ENCODE data around the gene DLG4.
"Not testable (repeated sequence)": the region's sequence is repeated elsewhere in the genome, so short reads cannot be mapped to it uniquely, and the experiment has no call there.

Gene DLG4

GRCh38 chr17:7248796-7249195 is 29.2 kb upstream of the DLG4 start:
- no peak for DNase-seq

- DNase-seq = no peak
Observed at GRCh38 chr17:7246779-7247178, 27.1 kb upstream of the DLG4 start.

DNA sequence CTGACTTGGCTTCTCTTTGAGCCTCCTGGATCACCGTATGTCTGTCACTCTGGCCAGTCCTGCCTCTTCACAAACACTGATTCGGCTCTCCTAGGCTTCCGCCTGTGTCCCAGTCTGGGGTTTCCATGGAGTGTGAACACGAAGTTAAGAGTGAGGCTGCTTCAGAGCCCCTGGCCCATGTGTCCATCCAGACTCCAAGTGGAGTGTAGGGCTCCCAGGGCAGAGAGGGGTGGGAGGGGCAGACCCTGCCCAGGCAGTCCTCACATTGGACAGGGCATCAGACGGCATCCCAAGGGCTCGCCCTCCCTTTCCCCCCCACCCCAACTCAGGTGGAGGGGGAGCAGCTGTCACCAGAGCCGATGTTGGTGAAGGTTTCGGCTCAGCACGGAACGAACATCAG is 24.2 kb upstream of the DLG4 start:
- not testable (repeated sequence) for DNase-seq

DNA sequence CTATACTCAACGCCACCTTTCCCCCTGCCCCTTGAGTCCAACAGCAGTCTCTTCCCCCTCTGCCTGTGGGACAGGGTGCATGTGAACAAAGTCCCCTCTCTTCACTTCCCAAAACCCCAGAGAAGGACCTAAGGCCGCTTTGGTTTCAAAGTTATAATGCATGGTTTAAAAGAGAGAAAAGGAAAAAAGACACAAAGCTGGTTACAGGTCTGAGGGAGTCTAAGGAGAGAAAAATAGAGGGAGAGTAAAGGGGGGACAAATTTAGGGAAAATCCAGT is 23.8 kb upstream of the DLG4 start:
- DNase-seq = no peak

DNA sequence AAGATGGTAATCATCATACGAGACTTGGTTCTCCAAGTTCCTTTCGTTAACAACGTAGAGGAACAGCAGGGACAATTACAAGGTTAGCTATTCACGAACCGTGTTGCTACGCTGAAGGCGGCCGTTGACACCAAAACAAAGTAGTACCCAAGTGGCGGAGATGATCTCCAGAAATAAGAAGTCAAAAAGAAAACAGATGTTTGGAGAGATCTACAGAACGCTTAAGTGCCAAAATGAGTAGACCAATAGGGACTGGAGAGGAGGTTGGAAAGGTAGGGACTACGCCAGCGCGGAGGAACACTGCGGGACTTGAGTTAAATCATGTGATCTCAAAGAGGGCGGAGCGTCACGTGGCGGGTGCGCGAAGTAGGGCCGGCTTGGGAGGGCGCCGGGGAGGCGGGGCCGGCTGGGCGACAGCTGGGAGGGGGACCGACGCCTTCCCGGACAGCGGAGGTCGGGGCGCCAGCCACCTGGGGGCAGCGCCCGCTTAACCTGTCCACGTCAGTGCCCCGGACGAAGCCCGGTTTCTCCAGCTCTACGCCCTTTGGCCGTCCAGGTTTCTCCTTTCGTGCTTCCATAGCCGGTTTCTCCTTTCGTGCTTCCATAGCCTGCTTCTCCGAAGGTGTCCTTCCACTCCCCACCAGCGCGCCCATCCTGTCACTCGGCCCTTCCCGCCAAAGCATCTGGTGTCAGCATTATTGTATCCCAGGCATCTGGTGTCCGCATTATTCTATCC is 23.2 kb upstream of the DLG4 start:
- DNase-seq = peak; percentile 89

- peak; percentile 96 for DNase-seq
Observed at GRCh38 chr17:7241783-7242716, 22.4 kb upstream of the DLG4 start, which contains the start of gene GABARAP. GABARAP (minus strand) TSS chr17:7242449; CDS start chr17:7242330, 119 bp downstream.

GRCh38 chr17:7241090-7241733 is 21.6 kb upstream of the DLG4 start:
- no peak for DNase-seq

GRCh38 chr17:7240375-7240774 is 20.7 kb upstream of the DLG4 start:
- no peak for DNase-seq

DNA sequence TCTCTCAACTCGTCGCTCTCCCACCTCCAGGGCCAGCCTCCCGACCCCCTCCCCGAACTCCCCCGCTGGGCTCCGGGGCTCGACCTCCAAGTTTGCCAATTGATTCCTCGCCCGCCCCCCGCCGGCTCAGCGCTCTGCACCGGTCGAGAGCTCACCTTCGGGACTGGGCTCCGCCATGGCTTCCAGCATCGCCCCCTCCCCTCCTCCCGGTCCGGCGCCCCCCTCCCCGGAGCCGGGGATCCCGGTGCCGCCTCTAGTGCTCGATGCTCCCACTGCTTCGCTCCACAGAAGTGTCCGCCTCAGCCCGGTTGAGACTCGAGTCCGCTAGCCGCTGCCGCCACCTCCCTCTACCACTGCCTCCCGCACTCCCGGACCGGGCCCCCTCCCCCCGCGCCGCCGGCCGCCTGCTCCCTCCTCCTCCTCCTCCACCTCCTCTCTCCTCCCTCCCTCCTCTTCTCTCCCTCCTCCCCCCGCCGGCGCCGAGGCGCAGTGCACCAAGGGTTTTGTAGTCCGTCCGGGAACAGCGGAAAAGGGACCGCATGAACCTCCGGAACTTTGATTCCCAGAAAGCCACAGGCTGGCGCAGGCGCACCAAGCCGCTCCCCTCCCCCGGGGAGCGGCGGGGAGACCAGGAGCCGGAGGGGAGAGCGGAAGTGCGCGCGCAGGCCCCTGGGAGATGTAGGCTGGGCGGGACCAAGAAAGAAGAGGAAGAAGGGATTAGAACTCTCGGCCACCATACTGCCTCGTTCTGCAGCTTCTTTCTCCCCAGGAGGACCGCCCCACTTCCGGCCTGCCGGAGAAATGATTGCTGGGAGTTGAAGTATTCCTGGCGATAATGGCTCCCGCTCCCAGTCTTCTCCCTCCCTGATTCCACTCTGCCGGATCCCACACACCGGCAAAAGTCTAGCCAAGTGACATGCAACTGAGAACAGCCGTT is 19.7 kb upstream of the DLG4 start, which contains the start of gene PHF23:
PHF23 (minus strand) TSS at position 367 of the 937 bp plus-strand sequence; CDS start at position 189, 178 bp downstream.
- peak; percentile 94 for DNase-seq

GRCh38 chr17:7238420-7239090 is 18.9 kb upstream of the DLG4 start:
- no peak for DNase-seq

GRCh38 chr17:7237761-7238419 is 18.3 kb upstream of the DLG4 start:
- peak; percentile 86 for DNase-seq

DNA sequence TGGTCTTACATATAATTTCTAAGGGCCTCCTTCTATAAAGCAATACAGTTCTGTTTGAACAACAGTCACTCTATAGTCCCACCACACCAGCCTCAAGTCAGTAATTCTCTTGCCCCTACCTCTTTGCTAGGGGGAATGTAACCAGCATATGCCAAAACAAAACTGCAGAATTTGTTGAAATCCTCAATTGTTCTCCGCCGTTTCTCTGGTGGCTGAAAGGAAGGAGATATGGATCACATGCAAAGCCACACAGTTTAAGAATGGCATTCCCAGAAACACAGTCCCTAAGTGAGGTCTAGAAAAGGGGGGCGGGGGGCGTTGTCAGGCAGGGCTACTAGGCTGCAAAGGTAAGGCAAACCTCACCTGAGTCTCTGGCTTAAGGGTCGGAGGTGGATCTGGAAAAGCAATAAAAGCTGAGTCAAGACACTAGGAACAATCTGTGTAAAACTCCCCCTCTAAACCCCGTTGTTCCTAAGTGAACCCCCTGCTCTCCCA is 17.7 kb upstream of the DLG4 start:
- no peak for DNase-seq

DNA sequence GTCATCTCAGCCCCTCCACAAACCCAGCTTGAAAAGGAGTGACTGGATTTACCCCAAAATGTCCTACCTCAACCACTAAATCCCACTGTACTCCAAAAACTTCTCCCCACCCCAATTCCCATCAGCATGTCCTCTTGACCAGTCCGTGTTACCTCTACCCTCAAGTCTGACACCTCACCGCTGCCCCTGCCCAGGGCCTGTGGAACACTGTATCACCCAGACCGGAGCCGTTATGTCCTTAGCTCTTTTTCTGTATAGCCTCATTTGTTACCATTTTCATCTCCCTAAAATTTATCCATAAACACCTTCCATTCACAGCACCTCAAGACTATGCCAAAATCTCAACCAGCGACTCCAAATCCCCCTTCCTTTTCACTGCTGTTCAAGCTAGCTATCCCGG is 17.2 kb upstream of the DLG4 start:
- no peak for DNase-seq

DNA sequence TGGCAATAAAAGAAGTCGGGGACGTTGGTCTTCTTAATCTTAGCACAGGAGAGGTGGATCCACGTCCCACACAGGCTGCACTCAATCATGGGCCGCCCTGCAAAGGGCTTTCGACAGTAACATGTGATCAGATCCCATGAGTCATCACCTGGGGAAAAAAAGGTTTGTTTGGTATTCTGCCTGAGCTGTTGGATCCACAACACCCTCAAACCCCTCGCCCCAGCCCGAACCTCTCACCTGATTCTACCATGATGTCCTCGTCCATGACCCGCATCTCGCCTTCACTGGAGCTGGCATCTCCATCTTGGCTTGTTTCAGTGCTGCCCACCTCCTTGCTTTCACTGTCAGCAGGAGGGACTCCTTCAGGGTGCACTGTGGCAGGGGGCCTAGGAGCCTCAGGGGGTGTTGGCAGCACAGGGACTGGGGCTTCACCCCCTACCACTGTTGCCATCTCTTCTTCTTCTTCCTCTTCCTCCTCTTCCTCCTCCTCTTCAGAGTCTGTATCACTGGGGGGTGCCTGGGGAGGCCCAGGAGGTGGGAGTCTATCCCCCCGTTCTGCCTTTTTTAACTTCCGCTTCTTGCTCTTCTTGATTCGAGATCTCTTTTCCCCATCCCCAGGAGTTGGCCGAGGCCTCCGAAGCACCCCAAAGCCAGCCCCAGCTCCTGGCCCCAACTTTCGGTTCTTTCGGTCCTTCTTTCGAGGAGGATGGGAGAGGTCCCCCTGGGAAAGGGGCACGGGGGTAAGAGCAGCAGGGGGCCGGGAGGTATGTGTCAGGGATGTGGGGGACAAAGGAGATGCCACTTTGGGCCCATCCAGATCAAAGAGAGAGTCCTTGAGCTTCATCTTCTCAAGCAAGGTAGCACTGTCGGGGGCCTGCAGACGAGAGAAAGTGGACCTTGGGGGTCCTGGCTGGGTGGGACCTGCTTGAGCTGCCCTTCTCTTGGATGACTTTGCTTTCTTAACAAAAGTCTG is 16.3 kb upstream of the DLG4 start:
- no peak for DNase-seq

DNA sequence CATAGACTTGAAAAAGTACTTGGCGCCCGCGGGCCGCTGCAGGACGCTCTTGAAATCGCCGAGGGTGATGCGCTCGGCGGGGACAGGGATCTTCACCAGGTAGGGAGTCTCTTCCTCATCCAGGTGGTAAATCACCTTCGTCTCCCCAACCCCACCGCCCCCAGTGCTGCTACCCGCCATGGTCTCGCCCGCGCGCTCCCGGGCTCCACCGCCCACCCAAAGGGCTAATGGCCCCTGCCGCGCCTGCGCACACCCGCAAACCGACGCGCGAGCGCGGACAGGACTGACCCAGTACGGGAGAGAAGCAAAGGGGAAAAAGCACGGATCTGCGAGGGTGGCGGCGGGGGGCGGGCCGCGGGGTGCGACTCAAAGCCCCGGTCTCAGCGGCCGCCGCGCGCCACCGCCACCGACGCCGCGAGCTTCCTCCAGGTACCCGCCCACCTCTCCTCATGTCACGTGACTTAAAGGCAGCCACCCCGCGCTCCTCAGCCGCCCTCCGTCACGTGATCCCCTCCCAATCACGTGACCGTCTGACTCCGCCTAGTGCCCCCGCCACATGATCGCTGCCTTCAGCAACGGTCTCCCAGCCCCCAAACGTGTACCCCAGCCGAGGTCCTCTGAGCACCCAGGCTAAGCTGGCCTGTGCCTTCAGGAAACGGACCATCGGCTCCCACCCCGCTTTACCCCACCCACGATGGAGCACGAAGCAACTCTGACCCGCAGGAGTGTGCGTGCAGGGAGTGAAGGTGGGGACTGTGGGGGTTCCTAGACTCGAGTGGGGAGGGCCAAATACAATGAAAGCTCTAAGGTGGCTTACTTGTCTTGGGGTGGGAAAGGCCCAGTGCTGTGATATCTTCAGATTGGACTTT is 14.7 kb upstream of the DLG4 start, which contains the start of gene DVL2:
DVL2 (minus strand) TSS at position 435 of the 869 bp plus-strand sequence; CDS start at position 180, 255 bp downstream.
- peak; percentile 93 for DNase-seq

DNA sequence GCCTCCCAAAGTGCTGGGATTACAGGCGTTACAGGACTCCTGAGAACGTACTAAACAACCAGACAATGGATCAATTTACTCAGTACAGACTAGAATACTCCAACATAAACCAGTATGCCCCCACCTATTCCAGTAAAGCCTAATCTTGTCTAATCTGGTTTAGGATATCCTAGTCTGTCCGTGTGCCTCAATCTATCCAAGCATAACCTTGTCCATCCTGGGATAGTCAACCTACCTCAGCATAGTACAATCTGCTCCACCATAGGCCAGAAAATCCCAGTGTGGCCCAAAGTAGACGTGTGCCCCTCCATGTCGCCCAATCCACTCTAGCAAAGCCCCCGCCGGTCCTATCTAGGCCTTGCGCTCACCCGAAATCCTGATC is 14.1 kb upstream of the DLG4 start:
- no peak for DNase-seq

GRCh38 chr17:7232114-7232513 is 12.5 kb upstream of the DLG4 start:
- DNase-seq = no peak

GRCh38 chr17:7229504-7229903 is 9.9 kb upstream of the DLG4 start:
- no peak for DNase-seq

- DNase-seq = no peak
Observed at GRCh38 chr17:7228920-7229319, 9.3 kb upstream of the DLG4 start.
